ENCODE results near the gene NOL9.

DNA sequence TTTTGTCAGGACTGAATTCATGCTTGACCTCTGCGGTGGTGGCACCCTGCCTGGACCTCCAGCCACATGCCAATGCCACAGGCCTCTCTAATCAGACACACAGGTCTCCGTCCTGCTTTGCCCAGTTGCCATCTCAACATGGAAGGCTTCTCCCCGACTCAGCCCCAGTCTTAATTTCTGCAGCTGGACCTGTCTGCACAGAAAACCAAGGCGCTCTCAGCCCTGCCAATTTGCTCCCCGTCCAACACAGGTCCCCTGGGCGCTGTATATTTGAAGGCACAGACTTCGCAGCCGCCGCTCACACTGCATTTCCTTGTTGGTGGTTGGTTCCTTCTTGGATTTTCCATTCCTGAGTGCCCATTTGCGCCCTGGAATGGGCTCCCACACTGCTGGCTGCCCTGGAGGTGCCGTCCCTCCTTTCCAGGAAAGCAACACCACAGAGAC lies 34.8 kb downstream of the NOL9 start:
- TF ChIP-seq EZH2 (IDR thresholded peaks at IDR 0.05; ENCODE audit: borderline replicate concordance, low read depth, low read length) (no peak), TAF1 (IDR thresholded peaks at IDR 0.05; ENCODE audit: control insufficient read depth, extremely low read depth, insufficient read depth, low read length, severe bottlenecking) (no peak), REST (IDR thresholded peaks at IDR 0.05; ENCODE audit: borderline replicate concordance) (no peak), REST (CRISPR knock-in tag; IDR thresholded peaks at IDR 0.05; ENCODE audit: low read depth) (no peak), JUND (IDR thresholded peaks at IDR 0.05; ENCODE audit: borderline replicate concordance, low read depth, low read length) (no peak), JUND (tag; IDR thresholded peaks at IDR 0.05; ENCODE audit: borderline replicate concordance, low read depth, low read length) (no peak), NKRF (IDR thresholded peaks at IDR 0.05; ENCODE audit: borderline replicate concordance) (no peak), POLR2A (conservative IDR thresholded peaks at IDR 0.05) (no peak), KLF16 (IDR thresholded peaks at IDR 0.05) (no peak), PHTF2 (CRISPR knock-in tag; IDR thresholded peaks at IDR 0.05) (no peak), ZNF445 (CRISPR knock-in tag; IDR thresholded peaks at IDR 0.05; ENCODE audit: low read depth) (no peak), EP300 (IDR thresholded peaks at IDR 0.05; ENCODE audit: low read length) (no peak), ATF4 (CRISPR knock-in tag; IDR thresholded peaks at IDR 0.05) (no peak), ZNF134 (CRISPR knock-in tag; conservative IDR thresholded peaks at IDR 0.05) (no peak), FOSL1 (tag; conservative IDR thresholded peaks at IDR 0.05) (no peak)
- TF ChIP-seq, protein P1, sequence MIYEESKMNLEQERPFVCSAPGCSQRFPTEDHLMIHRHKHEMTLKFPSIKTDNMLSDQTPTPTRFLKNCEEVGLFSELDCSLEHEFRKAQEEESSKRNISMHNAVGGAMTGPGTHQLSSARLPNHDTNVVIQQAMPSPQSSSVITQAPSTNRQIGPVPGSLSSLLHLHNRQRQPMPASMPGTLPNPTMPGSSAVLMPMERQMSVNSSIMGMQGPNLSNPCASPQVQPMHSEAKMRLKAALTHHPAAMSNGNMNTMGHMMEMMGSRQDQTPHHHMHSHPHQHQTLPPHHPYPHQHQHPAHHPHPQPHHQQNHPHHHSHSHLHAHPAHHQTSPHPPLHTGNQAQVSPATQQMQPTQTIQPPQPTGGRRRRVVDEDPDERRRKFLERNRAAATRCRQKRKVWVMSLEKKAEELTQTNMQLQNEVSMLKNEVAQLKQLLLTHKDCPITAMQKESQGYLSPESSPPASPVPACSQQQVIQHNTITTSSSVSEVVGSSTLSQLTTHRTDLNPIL (CRISPR knock-in tag; IDR thresholded peaks at IDR 0.05), result no peak
